GM21529 (cell line): ENCODE data around the gene CDC42BPA.

Experiments used
- ATAC-seq: cut with Tn5 transposase; IDR thresholded peaks from one replicate; pipeline ENCODE4 v1.9.1; 2021; ENCODE audit not compliant: unreplicated experiment

The CDC42BPA gene

DNA sequence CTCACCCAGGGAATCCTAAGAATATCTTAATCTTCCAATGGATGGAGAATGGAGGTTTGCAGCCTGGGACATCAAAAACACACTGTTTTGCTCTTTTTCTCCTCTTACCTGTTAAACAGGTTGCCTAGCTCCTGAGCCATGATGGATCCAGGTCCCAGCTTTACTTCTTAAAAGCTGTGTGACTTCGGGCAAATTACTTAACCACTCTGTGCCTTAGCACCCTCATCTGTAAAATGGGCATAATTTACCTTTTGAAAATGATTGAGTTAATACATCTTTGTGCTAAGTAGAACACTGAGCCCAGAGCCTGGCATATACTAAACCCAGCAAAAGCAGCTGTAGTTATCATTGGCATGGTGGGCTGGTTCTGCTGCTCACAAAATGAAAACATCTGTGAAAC lies 368.0 kb downstream of the CDC42BPA start:
- no peak for ATAC-seq

DNA sequence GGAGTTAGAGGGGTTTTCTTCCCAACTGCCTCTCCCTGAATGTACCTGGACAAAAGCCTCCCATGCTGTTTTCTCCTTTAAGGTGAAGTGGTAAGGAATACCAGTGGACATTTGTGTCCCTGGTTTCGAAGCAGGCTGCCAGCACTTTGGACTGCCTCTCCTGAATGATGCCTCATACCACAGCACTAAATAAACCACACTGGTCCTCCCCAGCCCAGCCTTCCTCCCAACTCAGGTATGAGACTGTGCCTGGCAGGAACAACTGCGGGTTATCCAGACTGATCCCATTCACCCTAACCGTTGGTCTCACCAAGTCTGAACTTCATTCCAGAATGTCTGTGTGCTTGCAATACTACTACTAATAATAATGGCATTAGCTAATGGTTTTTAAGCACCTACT lies 368.9 kb downstream of the CDC42BPA start:
- ATAC-seq = no peak

DNA sequence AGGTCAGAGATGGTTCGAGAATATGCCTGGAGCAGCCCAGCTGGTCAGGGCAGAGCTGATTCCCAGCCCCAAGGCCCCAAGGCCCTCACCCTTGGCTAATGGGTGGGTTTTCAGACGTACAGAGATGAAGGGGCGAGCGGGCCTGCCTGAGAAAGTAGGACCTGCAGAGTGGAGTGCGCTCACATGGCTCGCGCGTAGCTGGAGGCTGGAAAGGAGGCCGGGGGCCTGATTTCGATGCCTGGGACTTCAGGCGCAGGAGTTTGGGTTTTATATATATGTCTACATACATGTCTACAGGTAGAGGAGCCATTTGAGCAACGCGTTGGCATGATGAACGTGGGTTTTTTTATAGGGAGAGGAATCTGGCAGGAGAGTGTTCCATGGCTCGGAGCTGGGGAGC lies 369.3 kb downstream of the CDC42BPA start:
- ATAC-seq = no peak

DNA sequence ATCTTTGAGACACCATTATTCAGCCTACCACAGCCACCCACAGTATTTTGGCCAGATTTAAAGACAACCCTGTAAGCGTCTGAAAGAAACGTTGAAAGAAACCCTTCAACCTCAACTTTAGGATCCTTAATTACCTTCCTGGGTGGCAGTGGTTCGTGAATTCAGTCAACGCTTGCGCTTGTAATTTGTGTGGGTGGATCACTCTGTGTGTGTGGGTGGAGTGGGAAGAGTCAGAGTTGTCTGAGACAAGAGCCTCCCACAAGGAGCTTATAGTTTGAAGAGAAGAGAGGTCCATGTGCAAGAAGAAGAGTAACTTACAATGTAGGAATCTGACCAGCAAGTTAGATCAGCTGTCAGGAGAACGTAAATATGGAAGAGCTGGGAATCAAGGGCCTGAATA lies 369.8 kb downstream of the CDC42BPA start:
- ATAC-seq = no peak

DNA sequence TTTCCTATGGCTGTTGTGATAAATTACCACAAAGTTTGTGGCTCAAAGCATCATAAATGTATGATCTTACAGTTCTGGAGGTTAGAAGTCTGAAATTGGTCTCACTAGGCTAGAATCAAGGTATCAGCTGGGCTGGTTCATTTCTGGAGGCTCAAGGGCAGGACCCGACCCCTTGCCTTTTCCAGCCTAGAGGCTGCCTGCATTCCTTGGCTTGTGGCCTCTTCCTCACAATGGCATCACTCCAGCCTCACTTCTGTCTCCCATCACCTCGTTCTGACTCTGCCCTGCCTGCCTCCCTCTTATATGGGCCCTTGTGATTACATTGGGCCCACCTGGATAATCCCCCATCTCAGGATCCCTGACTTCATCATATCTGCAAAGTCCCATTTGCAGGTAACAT lies 370.2 kb downstream of the CDC42BPA start:
- no peak for ATAC-seq

DNA sequence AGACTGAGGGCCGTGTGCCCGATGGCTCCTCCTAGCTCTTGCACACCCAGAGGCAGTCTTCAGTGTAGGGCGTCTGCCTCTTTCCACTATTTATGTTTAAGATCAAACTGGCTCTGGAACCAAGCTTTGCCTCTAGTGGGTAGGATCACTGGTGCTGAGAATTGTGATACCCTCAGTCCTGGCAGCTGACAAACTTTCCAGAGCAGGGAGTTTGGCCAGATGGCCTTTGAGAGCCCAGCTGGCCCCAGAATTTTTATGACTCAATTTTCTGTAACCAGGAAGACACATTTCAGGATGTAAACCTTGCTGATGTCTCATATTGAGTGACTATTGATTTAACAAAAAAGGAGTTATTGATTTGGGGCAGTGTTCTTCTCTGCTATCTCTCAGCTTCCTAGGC lies 371.5 kb downstream of the CDC42BPA start:
- ATAC-seq = no peak

DNA sequence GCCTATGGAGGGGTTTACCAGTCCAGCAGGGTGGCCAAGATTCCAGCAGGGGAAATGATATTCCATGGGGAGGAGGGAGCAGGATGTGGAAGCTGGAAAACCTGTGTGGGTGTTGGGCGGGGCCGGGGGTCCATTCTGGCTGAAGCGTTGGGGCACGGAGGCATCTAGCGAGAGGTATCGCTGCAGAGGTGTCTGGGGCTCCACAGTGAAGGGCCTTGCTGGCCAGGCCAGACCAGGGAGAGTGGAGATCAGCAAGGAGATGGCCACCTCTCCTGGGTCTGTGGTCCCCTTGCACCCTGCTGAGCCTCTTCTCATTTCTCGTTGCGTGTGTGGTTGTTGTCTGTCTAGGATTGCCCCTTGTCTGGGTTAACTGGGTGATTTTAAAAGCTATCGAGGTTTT lies 372.0 kb downstream of the CDC42BPA start:
- ATAC-seq = no peak

DNA sequence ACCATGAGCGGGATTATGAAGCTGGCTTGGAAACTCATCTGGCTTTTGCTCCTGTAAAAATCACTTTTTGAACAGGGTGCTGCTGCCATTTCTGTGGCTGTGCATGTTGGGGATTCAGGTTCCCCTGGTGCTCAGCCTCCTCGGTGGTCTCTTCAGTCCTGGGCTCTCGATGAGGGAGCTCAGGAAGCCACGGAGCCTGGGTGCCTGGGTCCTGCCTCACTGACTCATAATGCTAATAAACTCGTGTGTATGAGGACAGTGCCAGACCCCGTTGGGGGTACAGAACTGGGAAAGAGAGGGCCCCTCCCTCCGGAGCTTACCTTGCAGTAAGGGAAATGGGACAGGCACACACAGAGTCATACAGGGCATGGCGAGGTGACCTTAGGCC lies 372.4 kb downstream of the CDC42BPA start:
- ATAC-seq = no peak

DNA sequence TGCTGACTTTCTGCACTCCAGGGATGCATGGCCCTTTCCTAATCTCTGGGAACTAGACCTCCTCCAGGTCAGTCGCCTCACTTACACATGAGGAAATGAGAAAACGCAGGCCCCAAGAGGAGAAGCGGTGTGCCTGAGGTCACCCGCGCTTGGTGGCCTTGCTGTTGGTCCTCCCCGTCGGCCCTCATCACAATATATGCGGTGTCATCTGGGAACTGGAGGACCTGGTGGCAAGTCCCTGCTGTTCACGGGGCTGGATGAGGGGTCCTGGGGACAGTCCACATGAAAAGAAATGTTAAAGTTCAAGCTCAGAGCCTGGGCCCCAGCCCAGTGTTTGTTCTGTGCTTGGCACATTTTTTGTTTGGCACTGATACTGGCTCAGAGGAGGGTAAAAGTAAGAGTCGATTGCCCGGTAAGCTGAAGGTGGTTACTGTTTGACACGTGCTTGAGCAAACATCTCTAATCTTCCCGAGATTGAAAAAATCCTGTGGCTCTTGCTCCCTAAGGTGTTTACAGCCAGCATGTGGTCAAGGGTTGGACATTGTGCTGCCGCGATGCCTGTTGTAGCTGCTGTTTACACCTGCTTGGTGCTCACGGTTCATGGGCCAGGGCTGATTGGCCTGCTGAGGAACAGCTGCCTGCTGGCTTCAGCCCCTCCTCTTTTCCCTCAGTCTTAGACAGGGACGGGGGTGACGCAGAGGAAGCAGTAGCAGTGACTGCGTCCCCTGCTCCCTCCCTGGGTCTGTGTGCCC lies 373.0 kb downstream of the CDC42BPA start:
- no peak for ATAC-seq

DNA sequence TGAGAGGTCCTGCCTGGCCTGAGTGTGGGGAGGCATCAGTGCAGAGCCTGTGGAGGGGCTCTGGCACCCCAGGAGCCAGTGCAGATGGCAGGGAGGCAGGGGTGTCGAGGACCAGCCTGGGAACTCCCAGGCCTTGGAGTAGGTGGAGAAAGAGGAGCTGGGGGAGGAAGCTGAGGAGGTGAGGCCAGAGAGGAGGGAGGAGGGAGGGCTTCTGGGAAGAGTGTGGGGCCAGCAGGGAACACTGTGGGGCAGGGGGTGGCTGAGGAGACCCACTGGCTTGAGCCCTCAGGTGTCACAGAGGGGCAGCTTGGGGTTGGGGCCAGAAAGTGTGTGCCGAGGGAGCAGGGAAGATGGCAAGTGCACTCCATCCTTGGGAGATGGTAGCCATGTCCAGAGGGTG lies 374.4 kb downstream of the CDC42BPA start:
- no peak for ATAC-seq

DNA sequence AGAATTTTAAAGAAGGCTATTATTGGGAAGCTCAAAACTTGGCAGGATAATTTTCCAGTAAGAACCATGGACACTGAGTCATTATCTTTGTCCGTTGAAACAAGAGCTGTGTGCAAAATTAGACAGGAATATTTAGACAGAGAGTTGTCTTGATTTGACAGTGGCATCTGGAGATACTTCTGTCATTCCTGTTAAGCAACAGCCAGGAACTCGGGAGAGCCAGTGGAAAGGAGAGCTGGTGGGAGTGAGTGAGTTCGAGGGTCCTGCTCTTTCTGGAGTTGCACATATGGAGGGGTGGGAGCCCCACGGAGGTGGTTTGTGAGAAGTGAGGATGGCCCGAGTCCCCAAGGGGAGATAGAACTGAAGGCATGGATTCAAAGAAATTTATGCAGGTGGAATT lies 375.1 kb downstream of the CDC42BPA start:
- no peak for ATAC-seq

DNA sequence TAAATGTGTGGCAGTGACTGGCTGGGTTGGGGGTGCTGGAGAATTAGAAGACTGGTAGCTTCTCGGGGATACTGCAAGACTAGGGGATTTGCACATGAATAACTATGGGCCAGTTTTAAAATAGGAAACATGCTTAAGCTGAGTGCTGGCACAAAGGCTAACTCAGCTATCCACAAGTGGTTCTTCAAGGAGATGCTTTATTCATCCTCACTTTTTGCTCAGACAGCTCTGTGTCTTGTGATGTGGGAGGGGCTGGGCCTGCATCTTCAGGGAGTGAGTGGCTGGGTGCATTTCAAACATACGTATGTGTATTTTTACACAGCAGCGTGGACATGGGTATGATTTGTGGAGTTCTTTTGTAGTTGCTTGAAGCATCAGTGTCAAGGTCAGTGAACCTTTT lies 375.9 kb downstream of the CDC42BPA start:
- ATAC-seq = no peak

DNA sequence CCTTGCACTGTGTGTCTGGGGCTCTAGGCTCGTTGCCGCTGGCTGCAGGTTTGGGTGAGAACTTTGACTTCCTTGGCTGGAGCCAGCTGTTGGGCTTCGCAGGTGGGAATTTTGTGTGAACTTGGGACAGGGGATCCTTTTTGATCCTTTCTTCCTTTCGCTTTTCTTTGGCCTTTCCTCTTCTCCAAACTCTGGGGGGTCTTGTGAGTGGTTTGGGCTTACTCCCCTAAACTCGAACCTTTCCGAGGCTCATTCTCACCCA lies 377.6 kb downstream of the CDC42BPA start:
- no peak for ATAC-seq

DNA sequence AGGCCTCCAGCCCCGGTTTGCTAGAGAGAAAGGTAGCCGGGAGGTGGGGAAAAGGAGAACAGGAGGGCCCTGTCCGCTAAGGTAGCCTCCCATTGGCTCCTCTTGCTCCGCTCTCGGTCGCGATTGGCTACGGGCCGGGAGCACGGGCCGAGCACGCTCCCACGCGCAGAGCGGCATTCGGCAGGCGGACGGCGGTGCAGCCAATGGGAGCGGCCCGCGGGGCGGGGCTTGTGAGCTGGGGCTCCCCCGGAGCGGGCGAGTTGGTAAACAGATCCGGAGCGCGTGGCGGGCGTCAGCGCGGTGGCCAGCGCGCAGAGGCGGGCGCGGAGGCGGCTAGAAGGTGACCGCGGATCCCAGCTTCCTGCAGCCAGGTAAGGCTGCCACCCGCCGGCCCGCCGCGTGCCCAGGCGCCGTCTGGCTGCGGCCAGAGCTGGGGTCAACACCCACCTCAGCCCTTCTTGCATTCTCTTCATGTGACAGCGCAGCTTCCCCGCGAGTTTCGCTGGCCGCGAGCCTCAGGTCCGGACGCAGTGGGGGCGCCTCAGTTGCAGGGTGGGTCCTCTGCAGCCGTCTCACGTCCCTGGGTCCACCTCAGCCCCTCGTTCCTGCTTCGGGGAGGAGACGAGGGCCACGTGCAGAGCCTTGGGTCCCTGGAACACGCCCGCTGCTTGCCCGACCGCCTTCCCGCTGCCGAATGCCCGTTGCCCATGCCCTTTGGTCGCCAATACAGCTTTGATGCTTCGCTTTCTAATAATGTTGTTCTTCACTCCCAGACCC lies 378.1 kb downstream of the CDC42BPA start, which contains the start of gene COQ8A:
Gene COQ8A, plus strand, starts transcription at position 266 of the 777 bp plus-strand sequence. CDS start 21,092 bp downstream, outside the sequence.
- ATAC-seq = peak; percentile 96
